ENCODE data around the gene PRF1.

PRF1 gene

DNA sequence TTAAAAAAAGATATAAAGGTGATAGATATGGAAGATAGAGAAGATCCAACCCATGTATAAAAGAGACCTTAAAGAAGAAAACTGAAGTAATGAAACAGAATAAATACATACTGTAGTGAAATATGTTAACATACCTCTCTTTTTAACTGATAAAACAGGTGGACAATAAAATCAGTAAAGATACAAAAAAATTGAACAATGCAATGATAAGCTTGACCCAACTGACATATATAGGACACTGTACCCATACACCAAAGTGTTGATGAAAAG lies 17.4 kb upstream of the PRF1 start:
- no peak for TF ChIP-seq SIN3A (IDR thresholded peaks at IDR 0.05; ENCODE audit: borderline replicate concordance, insufficient read depth, low read length)

DNA sequence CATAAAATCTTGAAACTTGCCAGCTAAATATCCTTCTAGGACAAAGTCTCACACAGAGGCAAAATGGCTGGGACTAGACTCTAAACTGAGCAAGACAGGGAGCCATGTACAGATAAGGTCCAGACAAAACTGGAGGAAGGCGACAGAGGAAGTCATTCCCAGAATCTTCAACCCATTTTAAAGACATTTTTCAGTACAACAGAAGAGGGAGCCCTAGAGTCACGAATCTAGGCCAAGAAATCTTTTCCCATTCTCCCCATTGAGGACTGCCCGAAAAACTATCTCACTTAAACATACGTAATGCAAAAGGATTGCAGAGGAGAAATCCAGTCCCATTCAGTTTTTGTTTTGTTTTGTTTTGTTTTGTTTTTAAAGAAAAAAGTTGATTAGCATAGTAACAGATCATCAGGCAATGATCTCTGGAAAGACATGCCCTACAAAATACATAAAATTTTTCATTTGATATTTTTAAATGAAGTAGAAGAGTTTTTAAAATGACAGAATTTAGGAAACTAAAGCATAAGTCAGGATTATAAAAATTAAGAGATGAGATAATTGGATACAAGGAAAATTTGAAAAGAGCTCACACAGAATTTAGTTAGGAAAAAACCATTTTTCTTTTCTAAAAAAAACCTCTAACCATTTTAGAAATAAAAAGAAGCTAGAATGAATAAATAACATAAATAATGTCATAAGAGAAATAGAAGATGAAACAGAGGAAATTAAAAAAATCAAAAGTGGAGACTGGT lies 16.9 kb upstream of the PRF1 start:
- TF ChIP-seq FOXP2 (optimal IDR thresholded peaks at IDR 0.05; ENCODE audit: borderline replicate concordance, extremely low read depth, extremely low read length, insufficient read depth) (no peak), POLR2AphosphoS5 (IDR thresholded peaks at IDR 0.05; ENCODE audit: low read depth, low read length) (no peak), SIN3A (IDR thresholded peaks at IDR 0.05; ENCODE audit: borderline replicate concordance, insufficient read depth, low read length) (no peak), TAF1 (IDR thresholded peaks at IDR 0.05; ENCODE audit: borderline replicate concordance, insufficient read depth, low read length) (no peak)
- TF ChIP-seq, protein P1, sequence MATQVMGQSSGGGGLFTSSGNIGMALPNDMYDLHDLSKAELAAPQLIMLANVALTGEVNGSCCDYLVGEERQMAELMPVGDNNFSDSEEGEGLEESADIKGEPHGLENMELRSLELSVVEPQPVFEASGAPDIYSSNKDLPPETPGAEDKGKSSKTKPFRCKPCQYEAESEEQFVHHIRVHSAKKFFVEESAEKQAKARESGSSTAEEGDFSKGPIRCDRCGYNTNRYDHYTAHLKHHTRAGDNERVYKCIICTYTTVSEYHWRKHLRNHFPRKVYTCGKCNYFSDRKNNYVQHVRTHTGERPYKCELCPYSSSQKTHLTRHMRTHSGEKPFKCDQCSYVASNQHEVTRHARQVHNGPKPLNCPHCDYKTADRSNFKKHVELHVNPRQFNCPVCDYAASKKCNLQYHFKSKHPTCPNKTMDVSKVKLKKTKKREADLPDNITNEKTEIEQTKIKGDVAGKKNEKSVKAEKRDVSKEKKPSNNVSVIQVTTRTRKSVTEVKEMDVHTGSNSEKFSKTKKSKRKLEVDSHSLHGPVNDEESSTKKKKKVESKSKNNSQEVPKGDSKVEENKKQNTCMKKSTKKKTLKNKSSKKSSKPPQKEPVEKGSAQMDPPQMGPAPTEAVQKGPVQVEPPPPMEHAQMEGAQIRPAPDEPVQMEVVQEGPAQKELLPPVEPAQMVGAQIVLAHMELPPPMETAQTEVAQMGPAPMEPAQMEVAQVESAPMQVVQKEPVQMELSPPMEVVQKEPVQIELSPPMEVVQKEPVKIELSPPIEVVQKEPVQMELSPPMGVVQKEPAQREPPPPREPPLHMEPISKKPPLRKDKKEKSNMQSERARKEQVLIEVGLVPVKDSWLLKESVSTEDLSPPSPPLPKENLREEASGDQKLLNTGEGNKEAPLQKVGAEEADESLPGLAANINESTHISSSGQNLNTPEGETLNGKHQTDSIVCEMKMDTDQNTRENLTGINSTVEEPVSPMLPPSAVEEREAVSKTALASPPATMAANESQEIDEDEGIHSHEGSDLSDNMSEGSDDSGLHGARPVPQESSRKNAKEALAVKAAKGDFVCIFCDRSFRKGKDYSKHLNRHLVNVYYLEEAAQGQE (IDR thresholded peaks at IDR 0.05; ENCODE audit: insufficient read depth in 1 of 2, low read depth in 2 of 2, low read length in 2 of 2): no peak

DNA sequence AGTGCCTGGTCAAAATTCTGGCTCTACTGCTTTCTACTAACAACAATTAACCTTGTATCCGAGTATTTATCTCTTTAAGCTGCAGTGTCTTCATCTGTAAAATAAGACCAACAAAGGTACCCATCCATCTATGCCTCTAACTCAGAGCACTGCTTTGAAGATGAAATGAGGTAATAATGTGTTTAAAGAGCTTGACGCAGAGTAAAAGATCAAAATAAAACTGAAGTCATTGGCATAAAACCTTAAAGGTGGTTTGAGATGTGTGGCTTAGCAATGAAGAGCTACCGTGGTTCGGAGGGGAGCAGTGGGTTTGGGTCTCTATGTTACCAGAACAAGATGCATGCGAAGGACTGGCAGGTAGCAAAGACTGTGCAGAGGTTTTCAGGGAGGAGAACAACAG lies 16.1 kb upstream of the PRF1 start:
- TF ChIP-seq TAF1 (IDR thresholded peaks at IDR 0.05; ENCODE audit: borderline replicate concordance, insufficient read depth, low read length) (no peak), POLR2AphosphoS5 (IDR thresholded peaks at IDR 0.05; ENCODE audit: low read depth, low read length) (no peak), SIN3A (IDR thresholded peaks at IDR 0.05; ENCODE audit: borderline replicate concordance, insufficient read depth, low read length) (no peak), FOXP2 (optimal IDR thresholded peaks at IDR 0.05; ENCODE audit: borderline replicate concordance, extremely low read depth, extremely low read length, insufficient read depth) (no peak)
- TF ChIP-seq, protein P1 (IDR thresholded peaks at IDR 0.05; ENCODE audit: insufficient read depth in 1 of 2, low read depth in 2 of 2, low read length in 2 of 2): no peak

DNA sequence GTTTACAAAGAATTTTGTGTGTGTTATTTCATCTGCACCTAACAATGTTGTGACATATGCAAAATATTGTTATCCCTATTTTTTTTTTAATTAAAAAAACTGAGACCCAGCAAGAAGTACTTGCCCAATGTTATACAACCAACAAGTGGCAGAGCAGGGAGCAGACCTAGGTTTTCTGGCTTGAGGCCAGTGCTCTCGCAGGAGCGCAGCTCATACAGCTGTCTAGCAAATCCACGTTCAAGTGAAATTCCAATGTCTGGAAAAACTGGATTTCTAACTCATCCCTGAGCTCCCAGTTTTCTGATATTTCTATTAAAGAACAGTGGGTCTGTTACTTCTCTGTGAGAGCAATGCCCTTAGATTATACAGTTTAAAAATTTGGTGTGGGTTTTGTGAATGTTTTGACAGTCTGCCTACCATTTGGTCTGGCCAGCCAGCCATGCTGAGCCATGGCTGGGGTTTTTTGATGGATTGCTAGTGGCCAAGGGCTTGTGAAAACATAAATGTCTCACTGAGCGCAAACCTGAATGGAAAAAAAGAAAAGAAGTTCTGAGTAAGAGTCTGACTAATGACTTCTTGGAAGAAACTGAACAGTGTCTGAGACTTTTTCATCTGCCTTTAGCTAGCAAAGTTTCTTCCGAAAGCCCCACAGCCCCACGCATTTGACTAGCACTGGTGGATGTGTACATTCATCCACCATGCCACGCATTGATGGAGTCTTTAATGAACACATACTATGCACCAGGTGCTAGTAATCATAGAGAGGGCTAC lies 15.4 kb upstream of the PRF1 start:
- TF ChIP-seq TAF1 (IDR thresholded peaks at IDR 0.05; ENCODE audit: borderline replicate concordance, insufficient read depth, low read length): no peak
- TF ChIP-seq FOXP2 (optimal IDR thresholded peaks at IDR 0.05; ENCODE audit: borderline replicate concordance, extremely low read depth, extremely low read length, insufficient read depth): no peak
- TF ChIP-seq, protein P1 (IDR thresholded peaks at IDR 0.05; ENCODE audit: insufficient read depth in 1 of 2, low read depth in 2 of 2, low read length in 2 of 2): no peak
- TF ChIP-seq POLR2AphosphoS5 (IDR thresholded peaks at IDR 0.05; ENCODE audit: low read depth, low read length): no peak
- no peak for TF ChIP-seq SIN3A (IDR thresholded peaks at IDR 0.05; ENCODE audit: borderline replicate concordance, insufficient read depth, low read length)

DNA sequence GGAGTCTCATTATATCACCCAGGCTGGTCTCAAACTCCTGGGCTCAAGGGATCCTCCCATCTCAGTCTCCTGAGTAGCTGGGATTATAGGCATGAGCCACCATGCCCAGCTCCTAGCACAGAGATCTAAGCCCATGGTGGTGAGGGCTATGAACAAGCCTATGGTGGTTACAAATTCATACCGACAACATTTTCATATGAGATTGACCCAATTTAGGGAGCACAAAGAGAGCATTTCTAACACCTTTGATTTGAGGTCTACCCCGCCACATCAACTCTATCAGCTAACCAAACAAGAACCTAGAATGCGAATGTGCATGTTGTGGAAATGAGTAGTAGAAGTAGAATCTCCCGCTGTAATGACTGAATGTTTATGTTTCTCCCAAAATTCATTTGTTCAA lies 14.2 kb upstream of the PRF1 start:
- no peak for TF ChIP-seq SIN3A (IDR thresholded peaks at IDR 0.05; ENCODE audit: borderline replicate concordance, insufficient read depth, low read length)
- no peak for TF ChIP-seq FOXP2 (optimal IDR thresholded peaks at IDR 0.05; ENCODE audit: borderline replicate concordance, extremely low read depth, extremely low read length, insufficient read depth)
- TF ChIP-seq, protein P1 (IDR thresholded peaks at IDR 0.05; ENCODE audit: insufficient read depth in 1 of 2, low read depth in 2 of 2, low read length in 2 of 2): no peak
- TF ChIP-seq POLR2AphosphoS5 (IDR thresholded peaks at IDR 0.05; ENCODE audit: low read depth, low read length): no peak
- TF ChIP-seq TAF1 (IDR thresholded peaks at IDR 0.05; ENCODE audit: borderline replicate concordance, insufficient read depth, low read length): no peak

Measured in PFSK-1 (cell line).